GM12878 (cell line): ENCODE data around the gene ZNF629. TPM values are rescaled to one million over a fixed set of nuclear protein-coding genes. Genes with fewer than 3 reads are reported as not detected.

Experiments
- DPF2 ChIP-seq: fragments of 450-650 bp; IDR thresholded peaks from 2 replicates; pipeline ENCODE4 v1.6.1; 2017; ENCODE audit warnings: mild to moderate bottlenecking
- EED ChIP-seq: sonication (generic); IDR thresholded peaks from 2 replicates; pipeline ENCODE4 v1.6.1; 2016; ENCODE audit warnings: antibody characterized with exemption, low read depth
- HCFC1 ChIP-seq: fragments of 150-350 bp; IDR thresholded peaks from 2 replicates; pipeline ENCODE4 v1.6.1; 2014; ENCODE audit warnings: low read length
- JUND ChIP-seq: IDR thresholded peaks from 2 replicates; pipeline ENCODE4 v1.6.1; 2012; ENCODE audit warnings: low read depth, mild to moderate bottlenecking, low read length, improper control_type of control experiment, moderate library complexity
- MTA3 ChIP-seq: IDR thresholded peaks from 2 replicates; pipeline ENCODE4 v1.6.1; 2012; ENCODE audit warnings: low read length, inconsistent platforms, borderline replicate concordance
- NFYA ChIP-seq: IDR thresholded peaks from 2 replicates; pipeline ENCODE4 v1.6.1; 2011; ENCODE audit warnings: low read depth, mild to moderate bottlenecking, low read length, improper control_type of control experiment, borderline replicate concordance
- NRF1 ChIP-seq: conservative IDR thresholded peaks from 2 replicates; pipeline ENCODE4 v1.6.1; 2011; ENCODE audit warnings: mild to moderate bottlenecking, low read depth, low read length, improper control_type of control experiment
- RCOR1 ChIP-seq: conservative IDR thresholded peaks from 2 replicates; pipeline ENCODE4 v1.6.1; 2012; ENCODE audit warnings: low read depth, low read length, improper control_type of control experiment
- SIX5 ChIP-seq: IDR thresholded peaks from 2 replicates; pipeline ENCODE4 v1.6.1; 2011; ENCODE audit warnings: mild to moderate bottlenecking, low read depth, low read length, moderate library complexity; ENCODE audit not compliant: severe bottlenecking
- SMAD5 ChIP-seq: IDR thresholded peaks from 2 replicates; pipeline ENCODE4 v1.6.1; 2016; ENCODE audit warnings: antibody characterized with exemption, low read depth
- TARDBP ChIP-seq: IDR thresholded peaks from 2 replicates; pipeline ENCODE4 v1.6.1; 2016; ENCODE audit warnings: borderline replicate concordance
- ZBTB40 ChIP-seq: fragments of 450-650 bp; IDR thresholded peaks from 2 replicates; pipeline ENCODE4 v1.6.1; 2016; ENCODE audit warnings: mild to moderate bottlenecking, moderate library complexity, borderline replicate concordance
- ZNF384 ChIP-seq: IDR thresholded peaks from 2 replicates; pipeline ENCODE4 v1.6.1; 2012; ENCODE audit warnings: low read depth, mild to moderate bottlenecking, low read length, improper control_type of control experiment, borderline replicate concordance
- polyA plus RNA-seq, 11 experiments: library from polyadenylated mRNA; depleted of rRNA in 4 of 11; unstranded in 6 of 11; stranded (reverse) in 5 of 11; fragments of >200 nt; fragmentation: Nextera tagmentation in 4 of 11; fragmentation: Illumina TruSeq in 1 of 11; extraction: Ambion mirVana in 4 of 11; extraction: Trizol in 1 of 11; gene quantifications; 1 replicate in 1 of 11; 2 replicates in 10 of 11; pipeline versions ENCODE4 v1.2.1 to v1.2.3, GENCODE V29; 2011 to 2016; ENCODE audit warnings: inconsistent platforms in 2 of 11, missing spikeins in 2 of 11, low read depth in 1 of 11
- total RNA-seq, 4 experiments: library from RNA; depleted of rRNA in 3 of 4; stranded (reverse); fragments of >200 nt in 3 of 4; fragmentation: Illumina TruSeq in 1 of 4; extraction: Trizol in 1 of 4; gene quantifications; 2 replicates each; pipeline versions ENCODE4 v1.2.1 to v1.2.3, GENCODE V29; 2013 to 2021
- TF ChIP-seq, protein P1 (sequence below): fragments of 450-650 bp; IDR thresholded peaks from 2 replicates; pipeline ENCODE4 v1.6.1; 2017; ENCODE audit warnings: mild to moderate bottlenecking, moderate library complexity
- TF ChIP-seq, protein P2 (sequence below): fragments of 450-650 bp; conservative IDR thresholded peaks from 2 replicates; pipeline ENCODE4 v1.6.1; 2017; ENCODE audit warnings: mild to moderate bottlenecking, moderate library complexity
- TF ChIP-seq, protein P3 (sequence below): fragments of 450-650 bp; IDR thresholded peaks from 2 replicates; pipeline ENCODE4 v1.6.1; 2016; ENCODE audit warnings: mild to moderate bottlenecking

Gene ZNF629
- total and polyA plus RNA-seq, 10 of the 15 experiments (the other 5 are each of a cell fraction or from before 2014, with no cell fraction given), result 0.02 to 0.69 (median 0.40) TPM

GRCh38 chr16:30805370-30806169, 18.6 kb upstream of the ZNF629 start (continued):
- peak; percentile 75 for TF ChIP-seq ZBTB40
- TF ChIP-seq, protein P1, sequence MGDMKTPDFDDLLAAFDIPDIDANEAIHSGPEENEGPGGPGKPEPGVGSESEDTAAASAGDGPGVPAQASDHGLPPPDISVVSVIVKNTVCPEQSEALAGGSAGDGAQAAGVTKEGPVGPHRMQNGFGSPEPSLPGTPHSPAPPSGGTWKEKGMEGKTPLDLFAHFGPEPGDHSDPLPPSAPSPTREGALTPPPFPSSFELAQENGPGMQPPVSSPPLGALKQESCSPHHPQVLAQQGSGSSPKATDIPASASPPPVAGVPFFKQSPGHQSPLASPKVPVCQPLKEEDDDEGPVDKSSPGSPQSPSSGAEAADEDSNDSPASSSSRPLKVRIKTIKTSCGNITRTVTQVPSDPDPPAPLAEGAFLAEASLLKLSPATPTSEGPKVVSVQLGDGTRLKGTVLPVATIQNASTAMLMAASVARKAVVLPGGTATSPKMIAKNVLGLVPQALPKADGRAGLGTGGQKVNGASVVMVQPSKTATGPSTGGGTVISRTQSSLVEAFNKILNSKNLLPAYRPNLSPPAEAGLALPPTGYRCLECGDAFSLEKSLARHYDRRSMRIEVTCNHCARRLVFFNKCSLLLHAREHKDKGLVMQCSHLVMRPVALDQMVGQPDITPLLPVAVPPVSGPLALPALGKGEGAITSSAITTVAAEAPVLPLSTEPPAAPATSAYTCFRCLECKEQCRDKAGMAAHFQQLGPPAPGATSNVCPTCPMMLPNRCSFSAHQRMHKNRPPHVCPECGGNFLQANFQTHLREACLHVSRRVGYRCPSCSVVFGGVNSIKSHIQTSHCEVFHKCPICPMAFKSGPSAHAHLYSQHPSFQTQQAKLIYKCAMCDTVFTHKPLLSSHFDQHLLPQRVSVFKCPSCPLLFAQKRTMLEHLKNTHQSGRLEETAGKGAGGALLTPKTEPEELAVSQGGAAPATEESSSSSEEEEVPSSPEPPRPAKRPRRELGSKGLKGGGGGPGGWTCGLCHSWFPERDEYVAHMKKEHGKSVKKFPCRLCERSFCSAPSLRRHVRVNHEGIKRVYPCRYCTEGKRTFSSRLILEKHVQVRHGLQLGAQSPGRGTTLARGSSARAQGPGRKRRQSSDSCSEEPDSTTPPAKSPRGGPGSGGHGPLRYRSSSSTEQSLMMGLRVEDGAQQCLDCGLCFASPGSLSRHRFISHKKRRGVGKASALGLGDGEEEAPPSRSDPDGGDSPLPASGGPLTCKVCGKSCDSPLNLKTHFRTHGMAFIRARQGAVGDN, result 0 out of 2 replicates have a peak, but pooled peaks have one; percentile 46
- TF ChIP-seq ZNF384, result no peak
- no peak for TF ChIP-seq JUND
- no peak for TF ChIP-seq NFYA
- TF ChIP-seq SIX5, result no peak
- TF ChIP-seq NRF1, result no peak
- TF ChIP-seq DPF2, result peak; percentile 37; the same call in 1 of the 2 replicates
- TF ChIP-seq, protein P2, sequence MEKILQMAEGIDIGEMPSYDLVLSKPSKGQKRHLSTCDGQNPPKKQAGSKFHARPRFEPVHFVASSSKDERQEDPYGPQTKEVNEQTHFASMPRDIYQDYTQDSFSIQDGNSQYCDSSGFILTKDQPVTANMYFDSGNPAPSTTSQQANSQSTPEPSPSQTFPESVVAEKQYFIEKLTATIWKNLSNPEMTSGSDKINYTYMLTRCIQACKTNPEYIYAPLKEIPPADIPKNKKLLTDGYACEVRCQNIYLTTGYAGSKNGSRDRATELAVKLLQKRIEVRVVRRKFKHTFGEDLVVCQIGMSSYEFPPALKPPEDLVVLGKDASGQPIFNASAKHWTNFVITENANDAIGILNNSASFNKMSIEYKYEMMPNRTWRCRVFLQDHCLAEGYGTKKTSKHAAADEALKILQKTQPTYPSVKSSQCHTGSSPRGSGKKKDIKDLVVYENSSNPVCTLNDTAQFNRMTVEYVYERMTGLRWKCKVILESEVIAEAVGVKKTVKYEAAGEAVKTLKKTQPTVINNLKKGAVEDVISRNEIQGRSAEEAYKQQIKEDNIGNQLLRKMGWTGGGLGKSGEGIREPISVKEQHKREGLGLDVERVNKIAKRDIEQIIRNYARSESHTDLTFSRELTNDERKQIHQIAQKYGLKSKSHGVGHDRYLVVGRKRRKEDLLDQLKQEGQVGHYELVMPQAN, result no peak
- TF ChIP-seq, protein P3, sequence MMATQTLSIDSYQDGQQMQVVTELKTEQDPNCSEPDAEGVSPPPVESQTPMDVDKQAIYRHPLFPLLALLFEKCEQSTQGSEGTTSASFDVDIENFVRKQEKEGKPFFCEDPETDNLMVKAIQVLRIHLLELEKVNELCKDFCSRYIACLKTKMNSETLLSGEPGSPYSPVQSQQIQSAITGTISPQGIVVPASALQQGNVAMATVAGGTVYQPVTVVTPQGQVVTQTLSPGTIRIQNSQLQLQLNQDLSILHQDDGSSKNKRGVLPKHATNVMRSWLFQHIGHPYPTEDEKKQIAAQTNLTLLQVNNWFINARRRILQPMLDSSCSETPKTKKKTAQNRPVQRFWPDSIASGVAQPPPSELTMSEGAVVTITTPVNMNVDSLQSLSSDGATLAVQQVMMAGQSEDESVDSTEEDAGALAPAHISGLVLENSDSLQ, result no peak
- no peak for TF ChIP-seq TARDBP
- no peak for TF ChIP-seq SMAD5
- TF ChIP-seq MTA3, result no peak
- peak; percentile 33; the same call in 1 of the 2 replicates for TF ChIP-seq HCFC1
- TF ChIP-seq RCOR1, result no peak
- no peak; the same call in 1 of the 2 replicates for TF ChIP-seq EED
